ENCODE measurements around the gene ZBTB25. TPM values are rescaled to one million over a fixed set of nuclear protein-coding genes. Genes with fewer than 3 reads are reported as not detected.

Gene ZBTB25
- total RNA-seq, 1 donor from 2014 or later, result 9.5 TPM

GRCh38 chr14:64544607-64545312 lies 41.1 kb upstream of the ZBTB25 start:
- H3K9ac ChIP-seq (ENCODE audit: low read length), result no peak overlapping the region
- no peak overlapping the region for H3K27ac ChIP-seq (ENCODE audit: low read depth, low read length)
- peaks cover 15% of the 10 kb centered on the region for H3K9me3 ChIP-seq (ENCODE audit: insufficient read depth, low read depth, low read length)
- H2AFZ ChIP-seq (ENCODE audit: low read depth, low read length), result no peak overlapping the region
- peaks cover 18% of the 10 kb centered on the region for H3K27me3 ChIP-seq (ENCODE audit: insufficient read depth, low read length)
- H3K4me3 ChIP-seq (ENCODE audit: insufficient read depth, low read depth, low read length), result no peak overlapping the region
- TF ChIP-seq CTCF (IDR thresholded peaks at IDR 0.05; ENCODE audit: insufficient read depth, low read depth, low read length), result no peak
- no peak for TF ChIP-seq EZH2 (IDR thresholded peaks at IDR 0.05; ENCODE audit: insufficient read depth, low read length)
- no peak for FAIRE-seq
- peaks cover 5% of the 10 kb centered on the region for H3K27me3 Mint-ChIP-seq (ENCODE audit: low read depth, unreplicated experiment)
- no peaks in the 10 kb centered on the region for H3K36me3 ChIP-seq (ENCODE audit: insufficient read depth, low read length)
- H3K4me2 ChIP-seq (ENCODE audit: low read length), result no peak overlapping the region
- H3K36me3 Mint-ChIP-seq (ENCODE audit: low read depth, unreplicated experiment), result peaks cover 6% of the 10 kb centered on the region
- peaks cover 4% of the 10 kb centered on the region for H3K9me3 Mint-ChIP-seq (ENCODE audit: unreplicated experiment)
- no peak overlapping the region for H3K4me3 Mint-ChIP-seq (ENCODE audit: unreplicated experiment)
- H3K4me1 ChIP-seq (ENCODE audit: insufficient read depth, low read length), result peaks cover 22% of the 10 kb centered on the region
- H3K79me2 ChIP-seq (ENCODE audit: insufficient read depth, low read length), result peaks cover 10% of the 10 kb centered on the region
- H3K4me1 Mint-ChIP-seq (ENCODE audit: low read depth, unreplicated experiment), result peaks cover 17% of the 10 kb centered on the region
- H3K27ac Mint-ChIP-seq (ENCODE audit: unreplicated experiment), result no peak overlapping the region
- no peak for DNase-seq (ENCODE audit: low read depth)
- H4K20me1 ChIP-seq (ENCODE audit: insufficient read depth, low read length), result peaks cover 9% of the 10 kb centered on the region

GRCh38 chr14:64542836-64543201 lies 39.2 kb upstream of the ZBTB25 start:
- Histone ChIP-seq H3K4me2 (ENCODE audit: low read length) (peak overlapping the region; percentile 91), H2AFZ (ENCODE audit: low read depth, low read length) (no peak overlapping the region), H3K9me3 (ENCODE audit: insufficient read depth, low read depth, low read length) (peaks cover 15% of the 10 kb centered on the region), H3K27me3 (ENCODE audit: insufficient read depth, low read length) (peaks cover 18% of the 10 kb centered on the region), H3K4me1 (ENCODE audit: insufficient read depth, low read length) (peaks cover 18% of the 10 kb centered on the region), H3K4me3 (ENCODE audit: insufficient read depth, low read depth, low read length) (peak overlapping the region; percentile 61), H3K79me2 (ENCODE audit: insufficient read depth, low read length) (peaks cover 10% of the 10 kb centered on the region), H3K9ac (ENCODE audit: low read length) (no peak overlapping the region), H3K36me3 (ENCODE audit: insufficient read depth, low read length) (no peaks in the 10 kb centered on the region), H4K20me1 (ENCODE audit: insufficient read depth, low read length) (peaks cover 9% of the 10 kb centered on the region), H3K27ac (ENCODE audit: low read depth, low read length) (no peak overlapping the region)
- Mint-ChIP-seq H3K4me1 (ENCODE audit: low read depth, unreplicated experiment) (peaks cover 7% of the 10 kb centered on the region), H3K27me3 (ENCODE audit: low read depth, unreplicated experiment) (no peaks in the 10 kb centered on the region), H3K36me3 (ENCODE audit: low read depth, unreplicated experiment) (peaks cover 6% of the 10 kb centered on the region), H3K4me3 (ENCODE audit: unreplicated experiment) (no peak overlapping the region), H3K9me3 (ENCODE audit: unreplicated experiment) (peaks cover 6% of the 10 kb centered on the region), H3K27ac (ENCODE audit: unreplicated experiment) (no peak overlapping the region)
- TF ChIP-seq CTCF (IDR thresholded peaks at IDR 0.05; ENCODE audit: insufficient read depth, low read depth, low read length), result no peak
- TF ChIP-seq EZH2 (IDR thresholded peaks at IDR 0.05; ENCODE audit: insufficient read depth, low read length), result no peak
- FAIRE-seq (no peak), DNase-seq (ENCODE audit: low read depth) (no peak)

All from astrocyte (in vitro differentiated cells and primary cell).